HG03575 (cell line): ENCODE data around the gene SRRM3.
"Not testable (repeated sequence)": the region's sequence is repeated elsewhere in the genome, so short reads cannot be mapped to it uniquely, and the experiment has no call there.

Experiments
- ATAC-seq: cut with Tn5 transposase; IDR thresholded peaks from one replicate; pipeline ENCODE4 v1.9.1; 2021; ENCODE audit not compliant: unreplicated experiment, insufficient number of reproducible peaks, low FRiP score; ENCODE audit errors: extremely low read depth

SRRM3 gene, protein sequence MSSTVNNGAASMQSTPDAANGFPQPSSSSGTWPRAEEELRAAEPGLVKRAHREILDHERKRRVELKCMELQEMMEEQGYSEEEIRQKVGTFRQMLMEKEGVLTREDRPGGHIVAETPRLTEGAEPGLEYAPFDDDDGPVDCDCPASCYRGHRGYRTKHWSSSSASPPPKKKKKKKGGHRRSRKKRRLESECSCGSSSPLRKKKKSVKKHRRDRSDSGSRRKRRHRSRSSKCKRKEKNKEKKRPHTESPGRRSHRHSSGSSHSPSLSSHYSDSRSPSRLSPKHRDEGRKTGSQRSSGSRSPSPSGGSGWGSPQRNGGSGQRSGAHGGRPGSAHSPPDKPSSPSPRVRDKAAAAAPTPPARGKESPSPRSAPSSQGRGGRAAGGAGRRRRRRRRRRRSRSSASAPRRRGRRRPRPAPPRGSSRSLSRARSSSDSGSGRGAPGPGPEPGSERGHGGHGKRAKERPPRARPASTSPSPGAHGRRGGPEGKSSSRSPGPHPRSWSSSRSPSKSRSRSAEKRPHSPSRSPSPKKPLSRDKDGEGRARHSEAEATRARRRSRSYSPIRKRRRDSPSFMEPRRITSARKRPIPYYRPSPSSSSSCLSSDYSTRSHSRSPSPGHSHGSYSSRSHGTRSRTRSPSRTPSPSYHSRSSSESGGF

DNA sequence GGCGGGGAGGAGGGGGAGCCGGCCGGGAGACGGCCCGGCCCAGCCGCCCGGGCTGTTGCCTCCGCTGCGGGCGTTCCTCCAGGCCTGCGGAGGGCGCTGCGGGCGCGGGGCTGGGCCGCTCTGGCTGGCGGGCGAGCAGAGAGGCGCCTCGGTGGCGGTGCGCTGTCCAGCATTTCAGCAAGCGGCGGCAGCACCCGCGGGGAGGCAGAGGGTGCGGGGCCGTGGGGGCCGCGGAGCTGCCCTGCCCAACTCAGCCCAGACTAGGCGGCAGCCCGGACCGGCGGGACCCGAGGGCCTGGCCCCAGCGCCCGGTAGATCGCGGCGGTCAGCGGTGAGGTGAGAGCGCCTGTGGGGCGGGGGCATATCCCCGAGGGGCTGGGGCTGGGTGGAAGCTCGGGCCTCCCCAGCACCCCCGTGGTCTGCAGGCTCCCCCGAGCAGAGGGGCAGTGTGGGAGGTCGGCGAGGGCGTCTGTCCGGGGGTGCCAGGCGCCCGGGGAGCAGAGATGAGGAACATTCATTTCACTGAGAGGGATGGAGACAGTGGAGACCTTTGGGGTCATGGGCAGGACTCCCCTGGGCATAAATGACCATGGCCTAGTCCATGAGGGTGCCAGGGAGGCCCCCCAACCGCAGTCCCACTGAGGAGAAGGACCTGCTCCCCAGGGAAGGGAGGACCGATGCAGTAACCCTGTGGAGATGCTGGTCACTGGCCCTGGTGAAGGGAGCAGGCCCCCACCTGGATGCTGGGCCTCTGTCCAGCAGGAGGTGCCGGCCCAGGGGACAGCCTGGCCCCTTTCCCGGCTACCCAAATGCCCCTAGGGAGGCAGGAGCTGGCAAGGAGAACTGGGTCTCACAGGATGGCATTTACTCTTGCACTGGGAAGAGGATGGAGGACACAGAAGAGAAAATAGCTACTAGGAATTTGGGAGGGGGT, at the start of gene SRRM3:
Gene SRRM3, plus strand, starts transcription at position 165 of the 934 bp plus-strand sequence. CDS start 33,171 bp downstream, outside the sequence.
- ATAC-seq = no peak

DNA sequence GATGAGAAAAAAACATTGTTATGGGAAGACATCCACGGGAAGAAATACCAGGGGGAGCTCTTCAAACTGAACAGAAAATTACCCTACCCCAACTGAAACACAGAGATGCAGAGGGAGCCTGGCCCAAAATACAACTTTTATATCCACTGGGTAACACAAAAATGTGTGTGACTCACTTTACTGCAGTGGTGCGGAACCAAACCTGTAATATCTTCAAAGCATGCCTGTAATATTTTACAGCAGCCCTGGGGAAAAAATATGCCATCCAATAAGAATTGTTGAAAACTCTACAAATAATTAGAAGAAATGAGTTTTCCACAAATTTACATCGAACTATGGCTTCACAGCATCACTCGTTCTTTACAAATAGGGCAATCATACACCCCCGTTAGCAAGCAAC, 49.8 kb upstream of the SRRM3 start:
- no peak for ATAC-seq

DNA sequence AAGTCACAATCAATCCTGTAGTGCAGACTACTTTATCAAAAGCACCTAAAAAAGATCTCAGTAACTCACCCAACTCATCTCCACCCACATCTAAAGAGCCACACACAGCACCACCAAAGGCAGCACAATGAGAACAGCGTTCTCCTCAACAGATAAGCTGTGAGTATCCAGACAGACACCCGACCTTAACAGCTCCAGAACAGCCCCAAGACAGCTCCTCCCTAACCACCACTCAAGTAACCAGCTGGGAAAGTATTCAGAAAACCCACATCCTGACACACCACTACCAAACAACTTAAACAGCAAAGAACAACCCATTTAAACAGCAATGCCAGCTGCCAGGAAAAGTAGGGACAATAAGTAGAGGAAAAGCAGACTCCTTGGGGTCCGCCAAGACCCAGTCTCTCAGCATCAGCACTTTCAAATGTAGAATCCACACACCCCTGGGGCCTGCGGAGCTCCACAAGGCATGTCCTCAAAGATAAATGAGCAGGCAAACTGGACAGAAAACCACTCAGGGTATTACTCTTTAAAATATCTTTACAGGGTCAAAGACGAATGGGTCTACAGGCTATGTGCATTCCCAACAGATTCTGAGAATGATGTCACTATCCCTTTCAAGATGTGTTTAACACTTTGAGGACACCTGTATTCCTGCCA, 48.0 kb upstream of the SRRM3 start:
- not testable (repeated sequence) for ATAC-seq

DNA sequence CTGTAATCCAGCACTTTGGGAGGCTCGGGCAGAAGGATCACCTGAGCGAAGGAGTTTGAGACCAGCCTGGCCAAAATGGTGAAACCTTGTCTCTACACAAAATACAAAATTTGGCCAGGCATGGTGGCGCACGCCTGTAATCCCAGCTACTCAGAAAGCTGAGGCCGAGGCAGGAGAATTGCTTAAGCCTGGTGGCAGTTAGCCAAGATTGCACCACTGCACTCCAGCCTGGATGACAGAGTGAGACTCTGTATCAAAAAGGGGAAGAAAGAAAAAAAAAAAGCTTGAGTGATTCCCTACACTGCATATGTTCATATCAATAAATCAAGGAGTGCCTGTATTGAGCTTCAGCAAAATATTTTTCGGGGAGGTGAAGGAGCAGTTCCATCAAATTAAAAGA, 45.8 kb upstream of the SRRM3 start:
- no peak for ATAC-seq

DNA sequence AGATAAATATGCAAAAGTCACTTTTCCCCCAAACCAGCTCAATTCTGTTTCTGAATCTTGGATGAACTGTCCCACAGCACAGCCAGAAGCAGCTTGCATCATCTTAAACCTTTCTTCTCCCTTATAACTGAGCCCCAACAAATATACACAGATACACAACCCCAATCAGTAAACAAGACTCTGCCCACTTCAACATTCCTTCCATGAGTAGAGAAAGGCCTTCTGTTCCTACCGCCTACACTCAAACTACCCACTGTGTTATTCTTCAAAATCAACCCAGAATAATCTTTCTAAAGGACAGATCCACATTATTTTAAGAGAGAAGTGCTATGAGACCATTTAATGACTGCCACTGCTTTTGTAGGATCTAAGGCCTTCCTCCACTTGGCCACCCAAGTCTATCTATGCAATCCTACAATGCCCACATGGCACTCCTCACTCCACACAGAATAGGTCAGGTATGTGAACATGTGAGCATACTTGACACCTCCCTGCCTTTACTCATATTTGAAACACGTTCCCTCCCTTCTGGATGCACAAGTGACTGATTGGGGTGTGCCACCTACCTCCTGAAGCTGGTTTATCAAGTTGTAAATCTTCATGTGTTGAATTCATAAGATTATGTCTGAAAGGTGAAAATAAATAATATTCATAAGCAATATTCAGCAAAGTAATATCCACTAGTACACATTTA, 44.6 kb upstream of the SRRM3 start:
- not testable (repeated sequence) for ATAC-seq

DNA sequence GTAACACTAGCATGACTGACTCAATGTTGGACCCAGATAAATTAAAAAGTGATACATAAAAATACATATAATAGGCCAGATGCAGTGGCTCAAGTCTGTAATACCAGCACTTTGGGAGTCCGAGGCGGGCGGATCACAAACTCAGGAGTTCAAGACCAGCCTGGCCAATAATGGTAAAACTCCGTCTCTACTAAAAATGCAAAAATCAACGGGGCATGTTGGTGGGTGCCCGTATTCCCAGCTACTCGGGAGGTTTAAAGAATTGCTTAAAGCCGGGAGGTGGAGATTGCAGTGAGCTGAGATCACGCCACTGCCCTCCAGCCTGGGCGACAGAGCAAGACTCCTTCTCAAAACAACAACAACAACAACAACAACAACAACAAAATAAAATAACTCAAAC, 43.3 kb upstream of the SRRM3 start:
- ATAC-seq = not testable (repeated sequence)

DNA sequence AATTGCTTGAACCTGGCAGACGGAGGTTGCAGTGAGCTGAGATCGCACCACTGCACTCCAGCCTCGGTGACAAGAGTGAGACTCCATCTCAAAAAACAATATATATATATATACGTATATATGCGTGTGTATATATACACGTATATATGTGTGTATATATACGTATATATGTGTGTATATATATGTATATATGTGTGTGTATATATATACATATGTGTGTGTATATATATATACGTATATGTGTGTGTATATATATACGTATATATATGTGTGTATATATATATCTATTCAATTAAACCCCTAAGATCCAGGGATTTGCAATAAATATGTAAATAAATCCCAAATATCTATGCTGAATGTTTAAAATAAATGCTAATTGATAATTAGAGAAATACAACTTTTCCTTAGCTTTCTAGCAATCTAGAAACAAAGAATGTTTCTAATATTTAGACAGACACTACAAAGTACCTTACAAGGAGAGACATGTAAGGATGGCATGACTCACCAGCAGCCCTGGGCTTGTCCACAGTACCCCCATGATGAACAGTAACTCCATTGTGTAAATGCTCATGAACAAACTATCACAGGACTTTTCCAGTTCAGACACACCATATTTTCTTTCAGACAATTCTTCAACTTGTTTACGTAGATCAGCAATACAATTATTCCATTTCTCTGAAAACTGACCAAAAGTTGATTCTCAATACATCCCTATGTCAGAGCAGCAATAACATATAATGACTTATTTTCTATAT, 39.1 kb upstream of the SRRM3 start:
- ATAC-seq = not testable (repeated sequence)

DNA sequence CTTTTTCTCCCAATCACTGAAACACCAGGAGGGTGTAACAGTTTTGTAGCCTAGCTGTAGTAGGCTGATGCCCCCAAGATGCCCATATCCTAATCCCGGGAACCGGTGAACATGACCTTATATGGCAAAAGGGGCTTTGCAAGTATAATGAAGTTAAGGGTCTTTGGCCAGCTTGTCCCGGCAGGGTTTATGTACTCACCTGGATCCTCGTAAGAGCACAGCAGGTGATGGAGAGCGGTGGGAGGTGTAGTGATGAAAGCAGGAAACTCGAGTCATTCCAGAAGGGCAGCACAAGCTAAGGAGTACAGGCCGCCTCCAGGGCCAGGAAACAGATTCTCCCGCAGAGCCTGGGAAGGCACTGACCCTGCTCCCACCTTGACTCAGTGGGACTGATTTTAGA, 37.9 kb upstream of the SRRM3 start:
- ATAC-seq = not testable (repeated sequence)

DNA sequence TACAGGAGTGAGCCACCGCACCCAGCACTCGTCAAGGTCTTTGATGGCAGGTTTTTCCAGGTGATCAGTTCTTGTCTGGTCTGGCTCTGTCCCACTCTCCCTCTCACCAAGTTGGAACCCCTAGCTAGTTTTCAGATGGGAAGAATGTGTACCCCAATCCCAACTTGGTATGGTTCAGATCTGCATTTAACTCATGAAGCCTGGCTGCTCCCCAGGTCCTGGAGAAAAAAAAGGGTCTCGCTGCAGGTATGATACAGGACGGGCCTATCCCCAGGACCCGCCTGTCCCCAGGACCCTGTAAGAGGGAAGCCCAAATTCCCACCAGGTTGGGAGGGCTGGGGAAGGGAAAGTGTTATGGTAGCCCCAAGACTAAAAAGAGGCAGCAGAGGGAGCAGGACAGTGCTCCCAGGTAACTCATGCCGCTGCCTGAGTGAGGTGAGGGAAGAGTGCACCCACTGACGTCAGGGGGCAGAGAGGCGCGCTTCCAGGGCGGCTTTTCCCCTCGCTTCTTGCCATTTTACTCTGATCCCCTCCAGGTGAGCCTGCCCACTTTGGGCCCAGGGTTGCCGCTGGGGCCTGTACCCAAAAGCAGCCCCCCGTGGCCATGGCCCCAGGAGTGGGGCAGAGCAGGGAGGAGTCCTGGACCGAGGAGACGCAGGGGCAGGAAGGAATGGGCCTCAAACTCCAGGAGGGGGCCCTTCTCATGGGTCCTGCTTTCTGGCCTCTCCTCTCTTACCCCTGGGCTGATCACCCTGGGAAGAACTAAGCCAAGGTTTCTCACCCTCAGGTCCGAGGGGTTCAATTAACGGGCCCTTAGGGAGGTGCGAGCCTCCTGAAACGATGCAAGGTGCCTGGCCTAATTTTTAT, 36.4 kb upstream of the SRRM3 start:
- ATAC-seq = no peak

DNA sequence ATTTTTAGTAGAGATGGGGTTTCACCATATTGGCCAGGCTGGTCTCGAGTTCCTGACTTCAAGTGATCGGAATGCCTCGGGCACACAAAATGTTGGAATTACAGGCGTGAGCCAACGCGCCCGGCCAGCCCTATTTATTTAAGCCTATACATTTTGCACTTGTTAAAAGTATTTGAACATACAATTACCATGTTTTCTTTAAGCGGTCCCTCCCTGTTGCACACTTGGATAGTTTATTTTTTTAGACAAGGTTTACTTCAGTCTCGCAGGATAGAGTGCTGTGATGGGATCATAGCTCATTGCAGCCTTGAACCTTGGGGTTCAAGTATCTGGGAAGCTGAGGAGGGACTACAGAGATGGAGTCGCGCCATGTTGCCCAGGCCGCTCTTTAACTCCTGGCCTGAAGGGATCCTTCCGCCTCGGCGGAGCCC, 35.7 kb upstream of the SRRM3 start:
- no peak for ATAC-seq

DNA sequence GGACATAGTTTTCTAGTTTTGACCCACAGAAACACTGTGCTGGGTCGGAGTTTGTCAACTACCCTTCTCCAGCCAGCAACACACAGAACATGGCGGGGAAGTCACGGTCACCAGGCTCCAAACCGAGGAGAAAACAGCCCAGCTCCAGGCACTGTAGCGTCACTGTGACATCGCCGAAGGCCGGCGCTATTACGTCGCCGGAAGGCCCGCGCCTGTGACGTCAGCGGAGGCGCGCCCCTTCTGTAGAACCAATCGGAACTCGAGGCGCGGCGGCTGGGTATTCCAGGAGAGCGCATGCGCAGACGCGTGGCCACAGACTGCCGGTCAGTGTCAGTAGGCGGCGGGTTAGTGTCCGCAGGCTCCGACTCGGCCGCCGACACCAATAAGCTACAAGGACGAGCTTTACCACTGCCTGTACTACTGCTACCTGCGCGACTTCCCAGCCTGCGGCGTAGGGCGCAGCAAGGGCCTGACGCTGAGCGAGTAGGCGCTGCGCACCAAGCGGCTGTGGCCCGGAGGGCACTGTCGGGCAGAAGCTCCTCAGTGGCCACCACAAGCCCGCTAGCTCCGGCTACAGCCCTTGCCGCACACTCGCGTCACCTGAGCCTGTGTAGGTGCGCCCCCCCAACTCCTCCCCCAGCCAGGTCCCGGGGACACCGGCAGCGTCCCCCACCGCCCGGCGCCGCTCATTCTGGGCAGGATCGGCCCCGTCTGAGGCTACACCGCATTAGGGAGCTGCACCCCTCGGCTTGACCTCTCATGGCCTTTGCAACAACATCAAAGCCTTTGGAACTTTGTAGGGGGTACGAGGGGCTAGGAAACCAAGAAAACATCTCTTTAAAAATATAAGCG, 35.1 kb upstream of the SRRM3 start:
- ATAC-seq = no peak

DNA sequence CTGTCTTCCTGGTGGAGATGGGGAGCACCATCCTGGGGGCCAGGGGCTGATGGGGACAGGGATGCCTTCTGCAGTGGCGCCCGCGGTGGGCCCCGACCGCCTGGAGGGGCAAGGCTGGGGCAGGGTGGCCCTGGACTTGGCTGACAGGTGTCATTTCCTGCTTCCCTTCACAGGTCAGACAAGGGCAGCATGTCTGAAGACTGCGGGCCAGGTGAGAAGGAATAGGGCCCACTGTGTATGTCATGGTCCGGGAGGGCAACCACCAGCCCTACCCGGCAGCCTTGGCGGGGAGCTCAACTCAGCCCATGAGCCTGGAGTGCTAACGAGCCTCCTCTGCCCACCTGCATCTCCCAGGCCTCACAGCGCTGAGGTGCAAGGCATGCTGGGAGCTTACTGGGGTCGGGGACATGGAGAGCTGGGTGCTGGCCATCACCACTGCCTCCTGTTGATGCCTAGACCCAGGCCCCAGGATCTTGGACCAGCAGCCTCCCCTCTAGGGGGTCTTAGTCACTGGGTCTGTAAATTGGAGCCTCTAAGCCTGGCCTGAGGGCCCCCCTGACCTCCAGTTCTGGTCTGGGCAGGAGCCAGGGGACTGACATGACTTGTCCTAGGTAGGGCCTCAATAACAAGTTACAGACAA, 28.0 kb upstream of the SRRM3 start:
- ATAC-seq = no peak

DNA sequence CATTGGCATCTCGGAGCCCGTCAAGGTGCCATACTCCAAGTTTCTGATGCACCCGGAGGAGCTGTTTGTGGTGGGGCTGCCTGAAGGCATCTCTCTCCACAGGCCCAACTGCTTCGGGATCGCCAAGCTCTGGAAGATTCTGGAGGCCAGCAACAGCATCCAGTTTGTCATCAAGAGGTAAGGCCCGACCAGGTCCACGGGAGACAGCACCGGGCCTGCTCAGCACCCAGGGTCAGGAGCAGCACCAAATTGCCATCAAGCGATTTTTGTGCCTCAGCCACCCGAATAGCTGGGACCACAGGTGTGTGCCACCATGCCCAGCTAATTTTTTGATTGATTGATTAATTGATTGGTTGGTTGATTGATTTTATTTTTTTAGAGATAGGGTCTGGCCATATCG, 24.7 kb upstream of the SRRM3 start:
- not testable (repeated sequence) for ATAC-seq

DNA sequence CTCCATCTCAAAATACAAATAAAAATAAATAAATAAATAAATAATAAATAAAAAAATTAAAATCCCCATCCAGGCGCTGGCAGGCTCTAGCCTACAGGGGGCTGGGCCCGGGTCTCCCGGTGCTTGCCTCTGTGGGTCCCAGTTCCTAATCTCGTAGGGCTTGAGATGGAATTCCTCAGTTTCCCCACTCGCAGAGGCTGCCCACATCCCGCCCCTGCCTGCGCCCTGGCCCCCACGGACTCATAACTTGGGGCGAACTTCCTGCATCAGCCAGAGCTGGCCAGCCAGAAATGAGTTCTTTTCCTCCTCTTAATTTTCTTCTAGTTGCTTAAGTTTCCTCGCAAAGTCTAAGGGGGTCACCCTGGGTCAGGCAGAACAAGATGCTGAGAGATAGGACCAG, 22.0 kb upstream of the SRRM3 start:
- ATAC-seq = no peak

DNA sequence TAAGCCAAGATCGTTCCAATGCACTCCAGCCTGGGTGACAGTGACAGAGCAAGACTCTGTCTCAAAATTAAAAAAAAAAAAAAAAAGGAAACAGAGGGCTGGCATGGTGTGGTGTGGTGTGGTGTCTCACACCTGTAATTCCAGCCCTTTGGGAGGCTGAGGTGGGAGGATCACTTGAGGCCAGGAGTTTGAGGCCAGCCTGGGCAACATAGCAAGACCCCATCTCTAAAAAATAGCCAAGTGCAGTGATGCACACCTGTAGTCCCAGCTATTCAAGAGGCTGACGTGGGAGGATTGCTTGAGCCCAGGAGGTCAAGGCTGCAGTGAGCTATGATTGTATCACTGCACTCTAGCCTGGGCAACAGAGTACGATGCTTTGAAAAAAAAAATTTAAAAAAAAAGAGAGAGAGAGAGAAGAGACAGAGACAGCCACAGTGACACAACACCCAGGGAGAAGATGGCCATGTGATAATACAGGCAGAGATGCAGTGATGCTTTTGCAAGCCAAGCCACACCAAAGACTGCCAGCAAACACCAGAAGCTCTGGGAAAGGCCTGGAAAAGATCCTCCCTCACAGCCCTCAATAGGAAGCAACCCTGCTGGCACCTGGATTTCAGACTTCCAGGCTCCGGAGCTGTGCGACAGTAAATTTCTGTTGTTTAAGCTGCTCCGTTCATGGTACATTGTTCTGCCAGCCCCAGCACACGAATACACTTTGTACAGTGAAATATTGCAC, 19.3 kb upstream of the SRRM3 start:
- no peak for ATAC-seq
